ENCODE results near the gene SUMO3.

SUMO3 gene

DNA sequence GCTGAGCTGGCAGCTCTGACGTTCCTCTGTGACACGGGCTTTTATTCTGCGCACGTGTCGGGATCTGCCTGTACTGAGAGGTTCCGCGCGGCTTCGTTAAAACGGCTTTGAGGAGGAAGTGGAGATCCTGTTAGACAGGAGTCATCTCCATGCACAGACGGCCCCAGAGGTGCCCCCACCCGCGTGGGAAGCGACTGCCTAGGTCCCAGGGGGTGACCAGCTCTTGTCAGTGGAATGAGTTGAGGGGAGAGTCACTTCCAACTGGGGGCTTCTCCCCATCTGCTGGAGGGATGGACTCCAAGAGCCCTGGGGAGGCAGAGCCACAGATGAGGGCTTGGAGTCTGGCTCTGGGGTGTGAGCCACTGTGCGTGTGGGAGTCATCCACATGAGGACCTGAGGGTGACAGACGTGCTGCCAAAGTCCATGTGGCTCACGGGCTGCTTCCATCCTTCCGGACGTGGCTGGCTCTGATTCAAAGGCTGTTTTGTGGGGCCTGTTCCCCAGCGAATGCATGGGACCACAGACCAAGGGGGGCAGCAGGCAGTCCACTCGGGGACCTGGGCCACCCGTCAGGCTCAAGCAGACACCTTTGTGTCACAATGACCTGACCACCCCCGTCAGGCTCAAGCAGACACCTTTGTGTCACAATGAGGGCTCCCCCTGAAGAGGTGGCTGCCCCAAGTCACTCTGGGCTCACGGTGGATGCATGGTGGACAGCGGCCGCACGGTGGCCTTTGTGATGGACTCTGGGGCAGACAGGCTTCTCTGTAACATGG is 28.8 kb upstream of the SUMO3 start:
- TF ChIP-seq, protein P1, sequence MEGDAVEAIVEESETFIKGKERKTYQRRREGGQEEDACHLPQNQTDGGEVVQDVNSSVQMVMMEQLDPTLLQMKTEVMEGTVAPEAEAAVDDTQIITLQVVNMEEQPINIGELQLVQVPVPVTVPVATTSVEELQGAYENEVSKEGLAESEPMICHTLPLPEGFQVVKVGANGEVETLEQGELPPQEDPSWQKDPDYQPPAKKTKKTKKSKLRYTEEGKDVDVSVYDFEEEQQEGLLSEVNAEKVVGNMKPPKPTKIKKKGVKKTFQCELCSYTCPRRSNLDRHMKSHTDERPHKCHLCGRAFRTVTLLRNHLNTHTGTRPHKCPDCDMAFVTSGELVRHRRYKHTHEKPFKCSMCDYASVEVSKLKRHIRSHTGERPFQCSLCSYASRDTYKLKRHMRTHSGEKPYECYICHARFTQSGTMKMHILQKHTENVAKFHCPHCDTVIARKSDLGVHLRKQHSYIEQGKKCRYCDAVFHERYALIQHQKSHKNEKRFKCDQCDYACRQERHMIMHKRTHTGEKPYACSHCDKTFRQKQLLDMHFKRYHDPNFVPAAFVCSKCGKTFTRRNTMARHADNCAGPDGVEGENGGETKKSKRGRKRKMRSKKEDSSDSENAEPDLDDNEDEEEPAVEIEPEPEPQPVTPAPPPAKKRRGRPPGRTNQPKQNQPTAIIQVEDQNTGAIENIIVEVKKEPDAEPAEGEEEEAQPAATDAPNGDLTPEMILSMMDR (conservative IDR thresholded peaks at IDR 0.05; ENCODE audit: low read length) = no peak
- H3K4me3 ChIP-seq (ENCODE audit: low read length) = peak overlapping the region; percentile 52
- DNase-seq (ENCODE audit: low read depth) = peak; percentile 61

DNA sequence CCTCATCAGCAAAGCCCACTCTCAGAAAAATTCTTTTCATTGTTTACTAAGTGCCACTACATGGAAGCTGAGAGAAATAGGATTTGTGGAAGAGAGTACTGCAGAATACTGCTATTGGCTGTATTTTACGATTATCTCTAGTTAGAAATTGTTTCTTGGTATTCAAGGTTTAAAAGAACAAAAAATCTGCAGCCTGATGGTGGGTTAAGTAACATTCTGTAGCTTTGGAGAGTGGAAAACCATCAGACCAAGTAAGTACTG is 28.3 kb upstream of the SUMO3 start:
- DNase-seq (ENCODE audit: low read depth) = no peak
- peak overlapping the region; percentile 52 for H3K4me3 ChIP-seq (ENCODE audit: low read length)
- TF ChIP-seq, protein P1 (conservative IDR thresholded peaks at IDR 0.05; ENCODE audit: low read length) = no peak

DNA sequence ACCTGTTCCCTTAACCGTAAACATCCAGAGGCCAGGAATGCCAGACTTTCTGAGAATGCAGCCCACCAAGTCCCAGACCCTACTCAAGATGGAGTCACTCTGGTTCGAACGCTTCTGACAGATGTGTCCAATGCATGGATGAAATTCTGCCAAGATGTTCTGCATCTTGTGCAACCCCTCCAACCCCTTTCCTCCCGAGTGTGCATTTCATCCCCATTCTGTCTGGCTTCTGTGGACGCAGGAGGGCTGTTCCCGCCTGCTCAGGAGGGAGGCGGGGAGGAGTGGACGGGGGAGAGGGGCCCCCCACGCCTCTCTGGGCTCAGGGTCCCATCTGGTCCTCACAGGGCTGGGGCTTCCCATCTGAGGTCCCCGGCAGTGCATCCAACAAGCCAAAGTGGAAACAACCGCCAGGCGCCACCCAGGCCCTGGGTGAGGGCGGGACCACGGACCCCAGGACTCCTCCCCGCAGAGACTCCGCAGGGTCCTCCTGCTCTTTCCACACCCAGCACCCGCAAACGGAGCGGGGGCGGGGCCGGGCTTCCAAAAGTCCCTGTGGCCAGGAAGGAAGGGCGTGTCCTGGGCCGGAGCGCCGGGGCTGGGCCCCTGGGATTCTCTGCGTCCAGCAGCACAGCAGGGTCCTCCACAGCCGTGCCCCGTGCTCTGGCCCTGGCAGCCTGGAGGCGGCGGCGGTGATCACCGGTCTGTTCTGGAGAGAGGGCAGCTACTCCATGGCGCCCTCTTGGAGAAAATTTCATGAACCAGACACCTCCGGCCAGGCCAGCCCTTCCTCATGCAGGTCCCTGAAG is 27.8 kb upstream of the SUMO3 start:
- peak overlapping the region; percentile 52 for H3K4me3 ChIP-seq (ENCODE audit: low read length)
- peak; percentile 45 for DNase-seq (ENCODE audit: low read depth)

DNA sequence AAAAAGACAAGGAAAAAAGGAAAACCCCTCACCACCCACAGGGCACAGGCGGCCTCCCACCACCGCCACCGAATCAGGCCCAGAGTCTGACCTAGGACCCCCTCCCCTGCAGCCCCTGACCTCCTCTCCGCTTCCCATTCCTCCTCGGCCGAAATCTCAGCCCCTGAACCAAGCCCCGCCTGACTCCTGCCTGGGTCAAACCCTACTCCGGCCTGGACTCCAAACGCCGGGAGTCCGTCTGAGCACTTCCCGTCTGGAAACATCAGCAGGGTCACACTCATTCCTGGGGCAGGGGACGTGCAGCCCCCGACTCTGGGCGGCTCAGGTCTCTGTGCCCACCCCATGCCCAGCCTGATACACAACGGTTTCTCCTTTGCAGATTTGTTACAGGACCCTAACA is 26.4 kb upstream of the SUMO3 start:
- DNase-seq (ENCODE audit: low read depth) = no peak
- TF ChIP-seq, protein P1 (conservative IDR thresholded peaks at IDR 0.05; ENCODE audit: low read length) = no peak
- no peak overlapping the region for H3K4me3 ChIP-seq (ENCODE audit: low read length)

More for the DNA sequence above, 27.8 kb upstream of the SUMO3 start:
- TF ChIP-seq, protein P1 (conservative IDR thresholded peaks at IDR 0.05; ENCODE audit: low read length) = peak; percentile 39

DNA sequence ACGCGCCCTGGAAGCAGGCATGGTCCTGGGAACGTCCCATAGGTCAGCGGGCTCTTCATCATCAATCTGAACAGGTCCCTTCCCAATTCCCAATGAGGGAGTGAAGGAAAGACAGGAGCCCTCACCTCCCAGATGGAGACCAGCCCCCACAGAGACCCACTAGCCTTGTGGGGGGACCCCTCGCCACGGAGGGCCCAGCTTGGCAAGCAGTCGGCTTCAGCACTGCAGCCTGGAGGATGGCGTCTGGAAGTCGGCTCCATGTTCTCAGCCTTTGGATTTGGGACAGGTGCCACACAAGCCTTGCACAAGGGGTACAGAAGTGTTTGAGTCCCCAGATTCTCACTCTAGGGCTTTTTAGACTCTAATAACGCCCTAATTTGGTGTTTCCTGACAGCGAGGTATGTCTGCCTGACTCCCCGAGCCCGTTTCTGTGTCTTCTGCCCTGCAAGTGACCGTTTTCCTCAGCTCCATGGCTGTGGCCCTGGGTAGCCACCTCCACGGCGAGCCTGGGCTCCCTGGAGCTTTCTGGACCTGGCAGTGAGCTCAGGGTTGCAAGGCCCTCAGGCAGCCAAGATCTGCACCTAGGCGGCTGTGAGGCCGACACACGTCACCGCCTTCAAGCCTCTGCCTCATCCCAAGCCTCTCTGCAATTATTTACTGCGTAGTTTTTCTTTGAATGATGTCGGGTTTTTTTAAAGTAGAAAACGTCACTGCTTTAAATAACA is 25.0 kb upstream of the SUMO3 start:
- no peak overlapping the region for H3K4me3 ChIP-seq (ENCODE audit: low read length)
- TF ChIP-seq, protein P1 (conservative IDR thresholded peaks at IDR 0.05; ENCODE audit: low read length) = no peak
- no peak for DNase-seq (ENCODE audit: low read depth)

DNA sequence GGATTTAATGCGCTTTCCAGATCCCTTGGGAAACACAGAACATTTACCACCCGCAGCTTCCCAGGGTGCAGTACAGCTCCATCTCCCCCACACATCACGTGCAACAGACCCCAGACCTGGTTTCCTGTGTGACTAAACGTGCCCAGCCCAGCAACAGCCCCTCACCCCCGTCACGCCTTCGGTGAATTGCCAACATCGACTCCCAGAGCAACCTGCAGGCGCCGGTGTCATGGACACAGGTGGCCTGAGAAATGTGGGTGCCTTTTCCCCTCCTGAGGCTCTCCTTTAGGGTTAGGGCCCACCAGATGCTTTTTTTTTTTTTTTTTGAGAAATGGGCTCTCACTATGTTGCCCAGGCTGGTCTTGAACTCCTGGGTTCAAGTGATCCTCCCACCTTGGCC is 24.2 kb upstream of the SUMO3 start:
- no peak for DNase-seq (ENCODE audit: low read depth)
- no peak overlapping the region for H3K4me3 ChIP-seq (ENCODE audit: low read length)
- TF ChIP-seq, protein P1 (conservative IDR thresholded peaks at IDR 0.05; ENCODE audit: low read length) = no peak

All from AG10803 (cell line).